Motor neuron (in vitro differentiated cells): Measurements from ENCODE around the gene ARHGEF16. TPM values are rescaled to one million over a fixed set of nuclear protein-coding genes. Genes with fewer than 3 reads are reported as not detected.
A peak's percentile ranks its signal among the peaks of the same experiment; 100 is the strongest.

Source experiments
- ATAC-seq, 8 experiments: fragments of 200-7000 bp; cut with Tn5 transposase; replicated peaks in 6 of 8; 2 replicates each; pipeline ENCODE4 v1.8.0; 2021; ENCODE audit warnings: mild to moderate bottlenecking in 8 of 8, moderate library complexity in 8 of 8
- H3K27ac ChIP-seq, 2 donors: fragments of 250-450 bp; sonication (Bioruptor Pico); 2 replicates each; pipeline ENCODE4 v1.9.0; 2021; ENCODE audit warnings: antibody characterized with exemption in 2 of 2, mild to moderate bottlenecking in 2 of 2, moderate library complexity in 1 of 2
- H3K4me1 ChIP-seq, 2 donors: fragments of 250-450 bp; sonication (Bioruptor Pico); replicated peaks in 1 of 2; 2 replicates each; pipeline ENCODE4 v1.6.1; 2021; ENCODE audit warnings: antibody characterized with exemption in 2 of 2, mild to moderate bottlenecking in 2 of 2, moderate library complexity in 1 of 2
- H3K4me3 ChIP-seq, 5 donors: fragments of 250-450 bp; sonication (Bioruptor Pico); 2 replicates each; pipeline ENCODE4 v1.9.0; 2021; ENCODE audit warnings: antibody characterized with exemption in 5 of 5, mild to moderate bottlenecking in 5 of 5, moderate library complexity in 4 of 5
- WGBS, 10 experiments: fragments of 450-650 bp; shearing (Covaris generic); methylation state at CpG; one replicate each; pipeline ENCODE4 v1.0.0; 2022; 5-methylcytosine and 5-hydroxymethylcytosine counted together
- in situ Hi-C, 9 experiments: fragments of 400-800 bp; cut with MboI; loops; one replicate each; pipeline ENCODE4 v1.15.0; 2021; ENCODE audit warnings: low sequenced_read_pairs in 9 of 9, low pct_unique_long_range_greater_than_20kb in 2 of 9; ENCODE audit not compliant: unreplicated experiment in 9 of 9
- total RNA-seq, 8 experiments: library from RNA; unstranded; fragments of 300-600 nt; gene quantifications; 2 replicates each; pipeline versions ENCODE4 v1.2.3 to v1.2.4, GENCODE V29; 2022

The ARHGEF16 gene
- total RNA-seq, 8 experiments from 2014 or later, result 0.41 to 4.9 (median 1.1) TPM

GRCh38 chr1:3453203-3453761 is 1.2 kb upstream of the ARHGEF16 start:
- H3K27ac ChIP-seq, result no peak overlapping the region
- WGBS, 10 experiments, result 33 to 40% methylated on average over 4 to 12 of the region's 18 CpGs; no CpG with 5 or more reads in 8 of the 10 experiments
- H3K4me1 ChIP-seq, result peaks cover 8 to 20% of the 10 kb centered on the region in 2 donors
- peak; percentile 53 to 78 (median 65) for ATAC-seq
- H3K4me3 ChIP-seq, result no peak overlapping the region
- in situ Hi-C loops, result loop anchor here in 1 of 9 experiments (10.0 kb wide), 1 partner anchor 172 kb away; the partner anchor contains the start of gene TPRG1L

- Histone ChIP-seq H3K4me3 (peak overlapping the region; percentile 34 to 69 (median 47)), H3K4me1 (peaks cover 17 to 35% of the 10 kb centered on the region in 2 donors), H3K27ac (peak overlapping the region in 1 of 2 donors; percentile 34)
- in situ Hi-C loops, result loop anchor here in 1 of 9 experiments (10.0 kb wide), 1 partner anchor 170 kb away; the partner anchor contains the start of gene TPRG1L
- WGBS, 10 experiments, result 100% methylated on average over 1 of the region's 46 CpGs; no CpG with 5 or more reads in 9 of the 10 experiments
- ATAC-seq, result peak in 6 of 8 experiments; percentile 3 to 31 (median 18)
These were observed 550 bp downstream of the ARHGEF16 start for GRCh38 chr1:3454811-3455618.

- in situ Hi-C loops, result loop anchor here in 1 of 9 experiments (10.0 kb wide), 1 partner anchor 169 kb away; the partner anchor contains the start of gene TPRG1L
- H3K4me1 ChIP-seq, result peaks cover 22 to 41% of the 10 kb centered on the region in 2 donors
- H3K4me3 ChIP-seq, result peak overlapping the region in 1 of 5 donors; percentile 69
- H3K27ac ChIP-seq, result no peak overlapping the region
- ATAC-seq, result no peak
- WGBS, 10 experiments, result 73 to 99% (median 90%) methylated on average over 5 to 11 of the region's 18 CpGs; no CpG with 5 or more reads in 5 of the 10 experiments
These were observed 1.4 kb downstream of the ARHGEF16 start for GRCh38 chr1:3455670-3456448.

GRCh38 chr1:3456449-3456963 is 2.0 kb downstream of the ARHGEF16 start:
- Histone ChIP-seq H3K27ac (no peak overlapping the region), H3K4me1 (peaks cover 22 to 42% of the 10 kb centered on the region in 2 donors), H3K4me3 (no peak overlapping the region)
- no peak for ATAC-seq
- WGBS, 10 experiments, result 71 to 90% (median 72%) methylated on average over 4 to 7 of the region's 12 CpGs; no CpG with 5 or more reads in 7 of the 10 experiments
- in situ Hi-C loops, result loop anchor here in 1 of 9 experiments (10.0 kb wide), 1 partner anchor 168 kb away; the partner anchor contains the start of gene TPRG1L

GRCh38 chr1:3456964-3457909 is 2.8 kb downstream of the ARHGEF16 start:
- peaks cover 22 to 42% of the 10 kb centered on the region in 2 donors for H3K4me1 ChIP-seq

GRCh38 chr1:3457910-3458883 is 3.7 kb downstream of the ARHGEF16 start:
- peak overlapping the region in 1 of 2 donors; percentile 13 for H3K27ac ChIP-seq
- H3K4me1 ChIP-seq, result peaks cover 22 to 42% of the 10 kb centered on the region in 2 donors
- H3K4me3 ChIP-seq, result no peak overlapping the region
- in situ Hi-C loops, result loop anchor here in 1 of 9 experiments (10.0 kb wide), 1 partner anchor 167 kb away; the partner anchor contains the start of gene TPRG1L
- 0 to 87% (median 53%) methylated on average over 1 to 12 of the region's 18 CpGs; no CpG with 5 or more reads in 1 of the 10 experiments for WGBS, 10 experiments
- ATAC-seq, result peak in 5 of 8 experiments; percentile 5 to 34 (median 13)

More at GRCh38 chr1:3456964-3457909, 2.8 kb downstream of the ARHGEF16 start:
- in situ Hi-C loops, result loop anchor here in 1 of 9 experiments (10.0 kb wide), 1 partner anchor 168 kb away; the partner anchor contains the start of gene TPRG1L
- WGBS, 10 experiments, result 0 to 100% (median 87%) methylated on average over 1 to 14 of the region's 29 CpGs; no CpG with 5 or more reads in 3 of the 10 experiments
- Histone ChIP-seq H3K27ac (no peak overlapping the region), H3K4me3 (no peak overlapping the region)
- ATAC-seq, result no peak

- in situ Hi-C loops, result loop anchor here in 1 of 9 experiments (10.0 kb wide), 1 partner anchor 166 kb away; the partner anchor contains the start of gene TPRG1L
- peak overlapping the region in 1 of 2 donors; percentile 17 for H3K27ac ChIP-seq
- peaks cover 22 to 33% of the 10 kb centered on the region in 2 donors for H3K4me1 ChIP-seq
- H3K4me3 ChIP-seq, result no peak overlapping the region
- ATAC-seq, result peak in 1 of 8 experiments; percentile 14
- WGBS, 10 experiments, result 17 to 97% (median 80%) methylated on average over 1 to 15 of the region's 24 CpGs
These were observed 4.8 kb downstream of the ARHGEF16 start for GRCh38 chr1:3459051-3459908.

GRCh38 chr1:3459940-3460671 is 5.6 kb downstream of the ARHGEF16 start:
- ATAC-seq, result peak in 4 of 8 experiments; percentile 5 to 70 (median 28)
- 38 to 100% (median 80%) methylated on average over 2 to 6 of the region's 23 CpGs; no CpG with 5 or more reads in 4 of the 10 experiments for WGBS, 10 experiments

GRCh38 chr1:3460672-3461131 is 6.2 kb downstream of the ARHGEF16 start:
- WGBS, 10 experiments, result 69 to 100% (median 93%) methylated on average over 1 to 7 of the region's 14 CpGs; no CpG with 5 or more reads in 4 of the 10 experiments
- in situ Hi-C loops, result no loop called here
- no peak overlapping the region for H3K27ac ChIP-seq
- H3K4me1 ChIP-seq, result peaks cover 18 to 30% of the 10 kb centered on the region in 2 donors
- H3K4me3 ChIP-seq, result no peak overlapping the region
- peak in 2 of 8 experiments; percentile 9 to 27 for ATAC-seq

More at GRCh38 chr1:3459940-3460671, 5.6 kb downstream of the ARHGEF16 start:
- Histone ChIP-seq H3K4me3 (no peak overlapping the region), H3K27ac (peak overlapping the region in 1 of 2 donors; percentile 17), H3K4me1 (peaks cover 20 to 31% of the 10 kb centered on the region in 2 donors)
- in situ Hi-C loops, result loop anchor here in 1 of 9 experiments (10.0 kb wide), 1 partner anchor 165 kb away; the partner anchor contains the start of gene TPRG1L
